Measurements from ENCODE around the gene SRPK1.

The SRPK1 gene

DNA sequence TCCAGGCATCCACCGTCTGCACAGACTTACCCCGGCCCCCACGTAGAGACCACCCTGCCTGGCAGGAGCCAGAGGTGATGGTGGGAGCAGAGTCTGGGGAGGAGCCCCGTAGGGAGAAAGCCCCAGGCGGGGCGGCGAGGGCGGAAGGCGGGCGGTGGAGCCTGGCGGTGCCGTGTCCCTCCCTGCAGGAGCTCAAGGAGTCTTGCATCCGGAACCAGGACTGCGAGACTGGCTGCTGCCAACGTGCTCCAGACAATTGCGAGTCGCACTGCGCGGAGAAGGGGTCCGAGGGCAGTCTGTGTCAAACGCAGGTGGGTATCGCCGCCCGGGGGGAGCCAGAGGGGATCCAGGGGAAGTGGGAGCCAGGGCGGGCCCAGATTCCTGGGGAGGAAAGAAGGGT is 134.1 kb downstream of the SRPK1 start:
- H3K9ac ChIP-seq (ENCODE audit: low read depth, low read length), result no peak overlapping the region
- H3K27ac ChIP-seq (ENCODE audit: low read length), result no peak overlapping the region
- H4K20me1 ChIP-seq (ENCODE audit: insufficient read depth, low read length), result no peaks in the 10 kb centered on the region
- H2AFZ ChIP-seq (ENCODE audit: low read depth, low read length), result no peak overlapping the region
- H3K9me3 ChIP-seq (ENCODE audit: insufficient read depth, low read length, severe bottlenecking), result no peaks in the 10 kb centered on the region
- no peak for DNase-seq
- peaks cover 6% of the 10 kb centered on the region for H3K27me3 ChIP-seq (ENCODE audit: insufficient read depth, low read length, poor library complexity)
- H3K4me3 ChIP-seq (ENCODE audit: low read depth in 1 of 2, low read length in 2 of 2), result no peak overlapping the region
- H3K79me2 ChIP-seq (ENCODE audit: insufficient read depth, low read length), result no peaks in the 10 kb centered on the region
- H3K4me1 ChIP-seq (ENCODE audit: insufficient read depth, low read length), result no peaks in the 10 kb centered on the region
- H3K36me3 ChIP-seq (ENCODE audit: insufficient read depth, low read length), result no peaks in the 10 kb centered on the region
- TF ChIP-seq CTCF (IDR thresholded peaks at IDR 0.05; ENCODE audit: borderline replicate concordance, extremely low read depth, low read length, poor library complexity, severe bottlenecking) (no peak), EZH2 (IDR thresholded peaks at IDR 0.05; ENCODE audit: borderline replicate concordance, low read depth, low read length, severe bottlenecking) (no peak)
- no peak for ATAC-seq (ENCODE audit: insufficient read depth, low read depth)
- H3K4me2 ChIP-seq (ENCODE audit: insufficient read depth, low read length), result no peak overlapping the region

GRCh38 chr6:35786272-35786671 is 134.6 kb downstream of the SRPK1 start:
- Histone ChIP-seq H2AFZ (ENCODE audit: low read depth, low read length) (no peak overlapping the region), H3K27ac (ENCODE audit: low read length) (no peak overlapping the region), H3K4me3 (ENCODE audit: low read depth in 1 of 2, low read length in 2 of 2) (no peak overlapping the region), H3K36me3 (ENCODE audit: insufficient read depth, low read length) (no peaks in the 10 kb centered on the region), H3K9ac (ENCODE audit: low read depth, low read length) (no peak overlapping the region), H4K20me1 (ENCODE audit: insufficient read depth, low read length) (no peaks in the 10 kb centered on the region), H3K4me1 (ENCODE audit: insufficient read depth, low read length) (no peaks in the 10 kb centered on the region), H3K79me2 (ENCODE audit: insufficient read depth, low read length) (no peaks in the 10 kb centered on the region), H3K4me2 (ENCODE audit: insufficient read depth, low read length) (no peak overlapping the region), H3K27me3 (ENCODE audit: insufficient read depth, low read length, poor library complexity) (peaks cover 6% of the 10 kb centered on the region), H3K9me3 (ENCODE audit: insufficient read depth, low read length, severe bottlenecking) (no peaks in the 10 kb centered on the region)
- no peak for DNase-seq
- TF ChIP-seq CTCF (IDR thresholded peaks at IDR 0.05; ENCODE audit: borderline replicate concordance, extremely low read depth, low read length, poor library complexity, severe bottlenecking) (no peak), EZH2 (IDR thresholded peaks at IDR 0.05; ENCODE audit: borderline replicate concordance, low read depth, low read length, severe bottlenecking) (no peak)
- no peak for ATAC-seq (ENCODE audit: insufficient read depth, low read depth)

GRCh38 chr6:35784200-35784599 is 136.7 kb downstream of the SRPK1 start:
- DNase-seq (no peak), ATAC-seq (ENCODE audit: insufficient read depth, low read depth) (no peak)
- peaks cover 6% of the 10 kb centered on the region for H3K27me3 ChIP-seq (ENCODE audit: insufficient read depth, low read length, poor library complexity)
- H3K36me3 ChIP-seq (ENCODE audit: insufficient read depth, low read length), result no peaks in the 10 kb centered on the region
- no peaks in the 10 kb centered on the region for H4K20me1 ChIP-seq (ENCODE audit: insufficient read depth, low read length)
- H3K4me3 ChIP-seq (ENCODE audit: low read depth in 1 of 2, low read length in 2 of 2), result no peak overlapping the region
- H2AFZ ChIP-seq (ENCODE audit: low read depth, low read length), result no peak overlapping the region
- no peak overlapping the region for H3K4me2 ChIP-seq (ENCODE audit: insufficient read depth, low read length)
- H3K27ac ChIP-seq (ENCODE audit: low read length), result no peak overlapping the region
- no peaks in the 10 kb centered on the region for H3K79me2 ChIP-seq (ENCODE audit: insufficient read depth, low read length)
- no peak overlapping the region for H3K9ac ChIP-seq (ENCODE audit: low read depth, low read length)
- H3K9me3 ChIP-seq (ENCODE audit: insufficient read depth, low read length, severe bottlenecking), result no peaks in the 10 kb centered on the region
- TF ChIP-seq CTCF (IDR thresholded peaks at IDR 0.05; ENCODE audit: borderline replicate concordance, extremely low read depth, low read length, poor library complexity, severe bottlenecking) (no peak), EZH2 (IDR thresholded peaks at IDR 0.05; ENCODE audit: borderline replicate concordance, low read depth, low read length, severe bottlenecking) (no peak)
- no peaks in the 10 kb centered on the region for H3K4me1 ChIP-seq (ENCODE audit: insufficient read depth, low read length)
